ENCODE measurements around the gene HSD17B1. TPM values are rescaled to one million over a fixed set of nuclear protein-coding genes. Genes with fewer than 3 reads are reported as not detected.

The HSD17B1 gene
- total and polyA plus RNA-seq, 2 of the 13 experiments (the other 11 are each of a cell fraction or from before 2014, with no cell fraction given), result 0.54 to 0.93 TPM

DNA sequence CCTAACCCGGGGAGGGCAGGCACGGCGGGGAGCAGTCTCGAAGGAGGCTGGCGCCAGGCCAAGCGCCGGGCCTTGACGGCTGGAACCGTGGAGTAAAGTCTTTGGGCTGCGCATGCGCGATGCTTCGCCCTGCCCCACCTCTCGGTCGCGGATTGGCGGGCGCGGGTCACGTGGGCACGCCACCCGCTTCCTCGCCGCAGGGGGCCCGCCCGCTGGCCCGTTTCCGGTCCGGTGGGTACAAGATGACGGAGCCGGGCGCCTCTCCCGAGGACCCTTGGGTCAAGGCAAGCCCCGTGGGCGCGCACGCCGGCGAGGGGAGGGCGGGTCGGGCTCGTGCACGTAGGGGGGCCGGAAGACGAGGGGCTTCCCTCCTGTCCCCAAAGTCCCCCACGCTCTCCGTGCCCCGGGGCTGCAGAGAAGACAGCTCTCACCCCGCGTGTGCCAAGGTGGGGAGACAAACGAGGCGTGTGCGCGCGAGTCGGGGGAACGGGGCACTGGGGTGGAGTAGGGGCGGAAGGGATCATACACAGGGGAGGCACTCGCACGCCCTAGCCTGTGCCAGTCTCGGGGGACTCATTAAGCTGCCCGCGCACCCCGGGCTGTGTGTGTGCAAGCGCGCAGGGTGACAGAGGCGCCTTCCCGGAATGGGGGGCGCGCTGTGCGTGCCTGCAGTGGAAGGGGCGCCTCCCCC lies 14.3 kb downstream of the HSD17B1 start, which contains the start of gene MLX (continued):
- TF ChIP-seq, protein P1, sequence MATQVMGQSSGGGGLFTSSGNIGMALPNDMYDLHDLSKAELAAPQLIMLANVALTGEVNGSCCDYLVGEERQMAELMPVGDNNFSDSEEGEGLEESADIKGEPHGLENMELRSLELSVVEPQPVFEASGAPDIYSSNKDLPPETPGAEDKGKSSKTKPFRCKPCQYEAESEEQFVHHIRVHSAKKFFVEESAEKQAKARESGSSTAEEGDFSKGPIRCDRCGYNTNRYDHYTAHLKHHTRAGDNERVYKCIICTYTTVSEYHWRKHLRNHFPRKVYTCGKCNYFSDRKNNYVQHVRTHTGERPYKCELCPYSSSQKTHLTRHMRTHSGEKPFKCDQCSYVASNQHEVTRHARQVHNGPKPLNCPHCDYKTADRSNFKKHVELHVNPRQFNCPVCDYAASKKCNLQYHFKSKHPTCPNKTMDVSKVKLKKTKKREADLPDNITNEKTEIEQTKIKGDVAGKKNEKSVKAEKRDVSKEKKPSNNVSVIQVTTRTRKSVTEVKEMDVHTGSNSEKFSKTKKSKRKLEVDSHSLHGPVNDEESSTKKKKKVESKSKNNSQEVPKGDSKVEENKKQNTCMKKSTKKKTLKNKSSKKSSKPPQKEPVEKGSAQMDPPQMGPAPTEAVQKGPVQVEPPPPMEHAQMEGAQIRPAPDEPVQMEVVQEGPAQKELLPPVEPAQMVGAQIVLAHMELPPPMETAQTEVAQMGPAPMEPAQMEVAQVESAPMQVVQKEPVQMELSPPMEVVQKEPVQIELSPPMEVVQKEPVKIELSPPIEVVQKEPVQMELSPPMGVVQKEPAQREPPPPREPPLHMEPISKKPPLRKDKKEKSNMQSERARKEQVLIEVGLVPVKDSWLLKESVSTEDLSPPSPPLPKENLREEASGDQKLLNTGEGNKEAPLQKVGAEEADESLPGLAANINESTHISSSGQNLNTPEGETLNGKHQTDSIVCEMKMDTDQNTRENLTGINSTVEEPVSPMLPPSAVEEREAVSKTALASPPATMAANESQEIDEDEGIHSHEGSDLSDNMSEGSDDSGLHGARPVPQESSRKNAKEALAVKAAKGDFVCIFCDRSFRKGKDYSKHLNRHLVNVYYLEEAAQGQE (IDR thresholded peaks at IDR 0.05; ENCODE audit: borderline replicate concordance in 1 of 2, low read depth in 1 of 2, low read length in 2 of 2), result no peak
- TF ChIP-seq, protein P2, sequence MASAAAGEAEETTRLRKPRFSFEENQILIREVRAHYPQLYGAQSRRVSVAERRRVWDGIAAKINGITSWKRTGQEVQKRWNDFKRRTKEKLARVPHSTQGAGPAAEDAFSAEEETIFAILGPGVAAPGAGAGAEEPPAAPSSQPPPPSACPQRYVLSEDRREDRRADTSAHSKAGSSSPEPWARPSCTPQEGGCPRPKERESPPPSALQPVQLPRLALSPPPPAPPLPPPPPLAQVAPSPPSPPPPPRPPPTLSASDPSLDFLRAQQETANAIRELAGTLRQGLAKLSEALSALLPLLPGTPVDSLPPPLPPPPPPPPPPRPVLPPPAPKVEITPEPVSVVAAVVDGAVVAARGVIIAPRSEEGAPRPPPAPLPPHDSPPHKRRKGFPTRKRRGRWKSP (CRISPR knock-in tag; IDR thresholded peaks at IDR 0.05), result no peak
- TF ChIP-seq ZNF839 (CRISPR knock-in tag; IDR thresholded peaks at IDR 0.05; ENCODE audit: borderline replicate concordance) (no peak; the same call in 1 of the 2 replicates), DNMT3B (CRISPR knock-in tag; conservative IDR thresholded peaks at IDR 0.05) (0 out of 2 replicates have a peak, but pooled peaks have one; percentile 33), MAFG (CRISPR knock-in tag; IDR thresholded peaks at IDR 0.05) (no peak), FOXC1 (CRISPR knock-in tag; IDR thresholded peaks at IDR 0.05; ENCODE audit: borderline replicate concordance) (peak; percentile 97), SP2 (CRISPR knock-in tag; IDR thresholded peaks at IDR 0.05) (peak; percentile 66), MEIS1 (CRISPR knock-in tag; IDR thresholded peaks at IDR 0.05; ENCODE audit: borderline replicate concordance) (peak; percentile 94), ZBTB44 (CRISPR knock-in tag; IDR thresholded peaks at IDR 0.05) (0 out of 2 replicates have a peak, but pooled peaks have one; percentile 19), IRX3 (CRISPR knock-in tag; IDR thresholded peaks at IDR 0.05; ENCODE audit: borderline replicate concordance, low read depth) (peak; percentile 89; the same call in 1 of the 2 replicates), REL (CRISPR knock-in tag; conservative IDR thresholded peaks at IDR 0.05) (0 out of 2 replicates have a peak, but pooled peaks have one; percentile 79), ZNF260 (CRISPR knock-in tag; IDR thresholded peaks at IDR 0.05; ENCODE audit: borderline replicate concordance, low read depth) (no peak), TCF12 (IDR thresholded peaks at IDR 0.05) (no peak), TCF12 (CRISPR knock-in tag; IDR thresholded peaks at IDR 0.05) (no peak), JUNB (CRISPR knock-in tag; IDR thresholded peaks at IDR 0.05; ENCODE audit: borderline replicate concordance) (no peak), ATRX (CRISPR knock-in tag; IDR thresholded peaks at IDR 0.05; ENCODE audit: borderline replicate concordance) (no peak), ZNF619 (CRISPR knock-in tag; IDR thresholded peaks at IDR 0.05) (0 out of 2 replicates have a peak, but pooled peaks have one; percentile 58), ZNF121 (CRISPR knock-in tag; IDR thresholded peaks at IDR 0.05) (peak; percentile 80; the same call in 1 of the 2 replicates), SUZ12 (IDR thresholded peaks at IDR 0.05; ENCODE audit: low read depth, low read length) (no peak), EEA1 (CRISPR knock-in tag; IDR thresholded peaks at IDR 0.05; ENCODE audit: borderline replicate concordance) (no peak), SAFB2 (CRISPR knock-in tag; IDR thresholded peaks at IDR 0.05; ENCODE audit: borderline replicate concordance, low read depth) (no peak; the same call in 1 of the 2 replicates)
- TF ChIP-seq, protein P3, sequence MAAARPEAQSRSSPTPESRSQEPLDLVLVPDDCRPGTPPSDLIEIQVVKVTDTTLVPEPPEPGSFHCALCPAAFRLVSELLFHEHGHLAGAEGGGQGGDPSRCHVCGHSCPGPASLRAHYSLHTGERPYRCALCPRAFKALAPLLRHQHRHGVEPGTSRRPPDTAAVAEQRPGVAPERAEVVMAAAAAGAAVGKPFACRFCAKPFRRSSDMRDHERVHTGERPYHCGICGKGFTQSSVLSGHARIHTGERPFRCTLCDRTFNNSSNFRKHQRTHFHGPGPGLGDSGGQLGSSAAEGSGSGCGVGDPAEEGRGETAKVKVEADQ (CRISPR knock-in tag; IDR thresholded peaks at IDR 0.05; ENCODE audit: borderline replicate concordance), result peak; percentile 90; the same call in 1 of the 2 replicates
